ENCODE measurements around the gene ZNF646. TPM values are rescaled to one million over a fixed set of nuclear protein-coding genes. Genes with fewer than 3 reads are reported as not detected.
A peak's percentile ranks its signal among the peaks of the same experiment; 100 is the strongest.

Gene ZNF646
- total and polyA plus RNA-seq, 2 of the 13 experiments (the other 11 are each of a cell fraction or from before 2014, with no cell fraction given) = 3.4 to 10.9 TPM

GRCh38 chr16:31117384-31118222, 43.4 kb downstream of the ZNF646 start, which contains the start of gene KAT8 (continued):
- TF ChIP-seq SP1 (IDR thresholded peaks at IDR 0.05) (no peak), SP1 (CRISPR knock-in tag; IDR thresholded peaks at IDR 0.05) (peak; percentile 95), IRF2 (CRISPR knock-in tag; IDR thresholded peaks at IDR 0.05) (peak; percentile 79), ZSCAN31 (CRISPR knock-in tag; IDR thresholded peaks at IDR 0.05; ENCODE audit: low read depth) (peak; percentile 55; the same call in 1 of the 2 replicates), ZNF768 (CRISPR knock-in tag; IDR thresholded peaks at IDR 0.05) (peak; percentile 69), MEF2D (CRISPR knock-in tag; IDR thresholded peaks at IDR 0.05) (peak; percentile 45; the same call in 1 of the 2 replicates), PATZ1 (CRISPR knock-in tag; IDR thresholded peaks at IDR 0.05) (peak; percentile 45; the same call in 1 of the 2 replicates), DMTF1 (CRISPR knock-in tag; IDR thresholded peaks at IDR 0.05) (0 out of 2 replicates have a peak, but pooled peaks have one; percentile 26), ZNF256 (CRISPR knock-in tag; conservative IDR thresholded peaks at IDR 0.05) (peak; percentile 36; the same call in 1 of the 2 replicates), ARNT (IDR thresholded peaks at IDR 0.05) (no peak), ZNF878 (CRISPR knock-in tag; IDR thresholded peaks at IDR 0.05) (no peak), CREM (IDR thresholded peaks at IDR 0.05) (peak; percentile 97), CREM (CRISPR knock-in tag; IDR thresholded peaks at IDR 0.05) (peak; percentile 84), TFDP2 (CRISPR knock-in tag; IDR thresholded peaks at IDR 0.05) (peak; percentile 91)
- TF ChIP-seq, protein P1, sequence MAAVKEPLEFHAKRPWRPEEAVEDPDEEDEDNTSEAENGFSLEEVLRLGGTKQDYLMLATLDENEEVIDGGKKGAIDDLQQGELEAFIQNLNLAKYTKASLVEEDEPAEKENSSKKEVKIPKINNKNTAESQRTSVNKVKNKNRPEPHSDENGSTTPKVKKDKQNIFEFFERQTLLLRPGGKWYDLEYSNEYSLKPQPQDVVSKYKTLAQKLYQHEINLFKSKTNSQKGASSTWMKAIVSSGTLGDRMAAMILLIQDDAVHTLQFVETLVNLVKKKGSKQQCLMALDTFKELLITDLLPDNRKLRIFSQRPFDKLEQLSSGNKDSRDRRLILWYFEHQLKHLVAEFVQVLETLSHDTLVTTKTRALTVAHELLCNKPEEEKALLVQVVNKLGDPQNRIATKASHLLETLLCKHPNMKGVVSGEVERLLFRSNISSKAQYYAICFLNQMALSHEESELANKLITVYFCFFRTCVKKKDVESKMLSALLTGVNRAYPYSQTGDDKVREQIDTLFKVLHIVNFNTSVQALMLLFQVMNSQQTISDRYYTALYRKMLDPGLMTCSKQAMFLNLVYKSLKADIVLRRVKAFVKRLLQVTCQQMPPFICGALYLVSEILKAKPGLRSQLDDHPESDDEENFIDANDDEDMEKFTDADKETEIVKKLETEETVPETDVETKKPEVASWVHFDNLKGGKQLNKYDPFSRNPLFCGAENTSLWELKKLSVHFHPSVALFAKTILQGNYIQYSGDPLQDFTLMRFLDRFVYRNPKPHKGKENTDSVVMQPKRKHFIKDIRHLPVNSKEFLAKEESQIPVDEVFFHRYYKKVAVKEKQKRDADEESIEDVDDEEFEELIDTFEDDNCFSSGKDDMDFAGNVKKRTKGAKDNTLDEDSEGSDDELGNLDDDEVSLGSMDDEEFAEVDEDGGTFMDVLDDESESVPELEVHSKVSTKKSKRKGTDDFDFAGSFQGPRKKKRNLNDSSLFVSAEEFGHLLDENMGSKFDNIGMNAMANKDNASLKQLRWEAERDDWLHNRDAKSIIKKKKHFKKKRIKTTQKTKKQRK (IDR thresholded peaks at IDR 0.05; ENCODE audit: low read length) = no peak
- TF ChIP-seq, protein P2, sequence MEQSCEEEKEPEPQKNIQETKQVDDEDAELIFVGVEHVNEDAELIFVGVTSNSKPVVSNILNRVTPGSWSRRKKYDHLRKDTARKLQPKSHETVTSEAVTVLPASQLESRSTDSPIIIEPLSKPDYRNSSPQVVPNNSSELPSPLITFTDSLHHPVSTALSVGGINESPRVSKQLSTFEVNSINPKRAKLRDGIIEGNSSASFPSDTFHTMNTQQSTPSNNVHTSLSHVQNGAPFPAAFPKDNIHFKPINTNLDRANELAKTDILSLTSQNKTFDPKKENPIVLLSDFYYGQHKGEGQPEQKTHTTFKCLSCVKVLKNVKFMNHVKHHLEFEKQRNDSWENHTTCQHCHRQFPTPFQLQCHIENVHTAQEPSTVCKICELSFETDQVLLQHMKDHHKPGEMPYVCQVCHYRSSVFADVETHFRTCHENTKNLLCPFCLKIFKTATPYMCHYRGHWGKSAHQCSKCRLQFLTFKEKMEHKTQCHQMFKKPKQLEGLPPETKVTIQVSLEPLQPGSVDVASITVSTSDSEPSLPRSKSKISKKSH (CRISPR knock-in tag; IDR thresholded peaks at IDR 0.05; ENCODE audit: borderline replicate concordance) = no peak
